ENCODE data around the gene DNAAF1.
"Not testable (repeated sequence)": the region's sequence is repeated elsewhere in the genome, so short reads cannot be mapped to it uniquely, and the experiment has no call there.

Gene DNAAF1

DNA sequence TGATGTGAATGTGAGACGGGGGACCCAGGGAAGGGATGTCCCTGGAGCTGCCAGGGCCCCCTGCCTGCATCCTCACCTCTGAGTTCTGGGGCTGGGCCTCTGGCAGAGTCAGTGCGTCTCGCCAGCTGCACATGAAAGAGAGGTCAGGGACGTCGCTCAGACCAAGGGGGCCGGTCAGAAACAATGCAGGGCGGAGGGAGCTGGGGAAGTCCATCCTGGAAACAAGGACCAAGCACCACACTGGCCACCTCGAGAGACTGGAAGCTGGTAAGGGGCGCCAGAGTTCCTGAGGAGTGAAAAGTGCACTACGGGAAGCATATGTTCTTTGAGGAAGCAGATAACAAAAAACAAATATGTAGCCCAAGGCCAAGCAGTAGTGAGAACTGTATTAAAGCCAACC lies 39.7 kb downstream of the DNAAF1 start:
- no peak for DNase-seq (ENCODE audit: low read depth)

DNA sequence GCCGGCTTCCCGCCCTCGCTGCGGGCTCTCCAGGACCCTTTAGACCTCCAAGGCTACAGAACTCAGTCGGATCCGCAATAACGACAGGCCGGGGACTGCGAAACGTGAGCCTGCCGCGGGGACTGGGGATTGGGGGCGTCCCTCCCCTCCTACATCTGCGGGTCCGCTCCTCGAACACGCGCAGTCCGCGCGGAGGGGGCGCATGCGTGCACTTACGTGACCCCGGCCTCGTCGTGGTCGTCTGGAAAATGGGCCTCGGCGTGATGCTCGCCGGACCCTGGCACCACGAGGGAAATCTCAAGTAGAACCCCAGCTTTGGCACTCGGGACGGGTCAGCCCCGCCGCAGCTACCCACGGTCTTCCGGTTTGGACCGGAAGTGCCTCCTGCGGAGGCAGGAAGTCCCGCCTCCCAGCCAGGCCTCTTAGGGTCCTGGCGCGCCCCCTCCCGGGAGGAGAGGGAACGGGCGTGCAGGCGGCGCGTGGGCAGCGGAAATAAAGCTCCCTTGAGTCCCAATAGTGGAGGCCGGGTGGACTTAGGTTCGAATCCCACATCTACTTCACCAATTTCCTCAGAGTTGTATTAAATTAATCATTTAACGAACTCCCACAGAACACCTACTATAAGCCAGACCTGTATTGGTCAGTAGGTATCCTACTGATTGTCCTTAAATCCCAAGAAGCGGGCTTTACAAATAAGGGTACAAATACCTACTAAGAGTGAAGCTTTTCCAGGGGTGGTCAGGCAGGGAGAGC lies 41.8 kb downstream of the DNAAF1 start, which contains the start of gene TAF1C:
TAF1C (minus strand) TSS at position 373 of the 753 bp plus-strand sequence. CDS start 2,069 bp downstream, outside the sequence.
- DNase-seq (ENCODE audit: low read depth), result peak; percentile 53

DNA sequence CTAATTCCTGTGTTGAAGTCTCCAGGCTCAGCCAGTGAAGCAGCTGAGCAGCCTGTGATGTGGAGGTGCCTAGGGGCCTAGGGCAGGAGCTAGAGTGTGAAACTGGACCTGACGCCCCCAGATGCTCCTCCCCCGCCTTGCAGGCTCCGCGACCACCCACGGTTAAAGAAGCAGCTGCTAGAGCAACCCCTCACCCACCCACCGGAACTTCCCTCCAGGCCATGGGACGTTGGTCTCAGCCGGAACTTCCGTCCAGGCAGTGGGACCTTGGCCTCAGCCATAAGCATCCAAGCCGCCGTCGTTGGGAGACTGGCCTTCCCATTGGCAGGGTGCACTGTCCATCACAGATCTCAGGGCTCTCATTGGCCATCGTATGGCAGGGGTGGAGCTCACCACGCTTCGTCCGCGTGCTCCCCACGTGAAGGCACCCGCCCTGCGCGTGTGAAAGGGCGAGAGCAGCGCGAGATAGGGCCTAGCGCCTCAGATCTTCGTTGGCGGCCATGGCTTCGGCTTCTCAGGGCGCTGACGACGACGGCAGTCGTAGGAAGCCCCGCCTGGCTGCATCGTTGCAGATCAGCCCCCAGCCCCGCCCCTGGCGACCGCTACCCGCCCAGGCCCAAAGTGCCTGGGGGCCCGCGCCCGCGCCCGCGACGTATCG lies 45.8 kb downstream of the DNAAF1 start, which contains the start of gene ADAD2:
ADAD2 (plus strand) TSS at position 427 of the 658 bp plus-strand sequence; CDS start at position 501, 74 bp downstream.
- no peak for DNase-seq (ENCODE audit: low read depth)

DNA sequence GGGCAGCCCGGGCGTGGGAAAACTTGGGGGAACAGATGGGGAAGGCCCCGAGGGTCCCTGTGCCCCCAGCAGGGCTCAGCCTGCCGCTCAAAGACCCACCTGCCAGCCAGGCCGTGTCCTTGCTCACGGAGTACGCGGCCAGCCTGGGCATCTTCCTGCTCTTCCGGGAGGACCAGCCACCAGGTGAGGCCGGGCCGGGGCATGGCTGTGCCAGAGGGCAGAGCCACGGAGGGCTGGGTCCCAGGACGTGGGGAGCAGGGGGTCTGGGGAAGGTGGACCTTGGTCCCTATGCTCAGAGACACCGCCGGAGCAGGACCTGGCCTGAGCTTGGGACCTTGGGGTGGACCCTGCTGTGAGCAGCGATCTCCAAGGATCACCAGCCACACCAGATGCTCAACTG lies 46.4 kb downstream of the DNAAF1 start:
- DNase-seq (ENCODE audit: low read depth), result no peak

DNA sequence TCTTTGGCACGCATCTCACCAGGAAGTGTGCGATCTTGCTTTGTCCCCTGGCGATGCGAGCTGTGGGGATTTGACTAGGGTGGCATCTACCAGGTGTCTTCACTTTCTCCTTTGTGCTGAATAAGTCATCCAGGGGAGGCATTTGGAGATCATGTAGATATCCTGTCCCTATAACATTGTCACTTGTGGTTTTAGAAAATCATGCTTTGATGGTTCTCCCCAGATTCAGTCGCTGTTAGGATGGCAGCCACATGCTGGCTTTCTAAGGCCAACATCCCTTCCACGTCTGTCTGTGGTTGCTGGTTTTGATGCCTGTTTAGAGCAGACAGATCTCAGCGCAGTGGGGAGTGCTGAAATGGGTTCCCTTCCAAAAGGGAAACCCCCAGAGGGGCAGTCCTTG lies 48.4 kb downstream of the DNAAF1 start:
- DNase-seq (ENCODE audit: low read depth), result no peak

DNA sequence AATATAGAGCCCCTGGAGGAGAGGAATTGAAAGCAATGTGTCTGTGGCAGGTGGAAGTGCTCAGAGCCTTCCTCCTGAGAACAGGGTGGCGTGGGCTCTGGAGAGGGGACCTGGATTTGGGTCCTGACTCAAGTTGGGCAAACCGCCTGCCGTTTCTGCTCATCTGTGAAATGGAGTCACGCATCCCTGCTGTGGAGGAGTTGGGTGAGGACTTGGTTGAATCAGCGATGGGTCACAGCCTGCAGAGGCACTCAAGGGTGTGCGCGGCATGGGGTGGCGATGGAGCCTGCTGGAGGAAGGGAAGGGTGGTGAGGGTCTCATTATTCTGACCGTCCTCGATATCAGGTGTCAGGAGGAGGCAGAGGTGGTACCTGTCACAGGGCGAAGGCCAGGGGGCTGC lies 48.9 kb downstream of the DNAAF1 start:
- no peak for DNase-seq (ENCODE audit: low read depth)

DNA sequence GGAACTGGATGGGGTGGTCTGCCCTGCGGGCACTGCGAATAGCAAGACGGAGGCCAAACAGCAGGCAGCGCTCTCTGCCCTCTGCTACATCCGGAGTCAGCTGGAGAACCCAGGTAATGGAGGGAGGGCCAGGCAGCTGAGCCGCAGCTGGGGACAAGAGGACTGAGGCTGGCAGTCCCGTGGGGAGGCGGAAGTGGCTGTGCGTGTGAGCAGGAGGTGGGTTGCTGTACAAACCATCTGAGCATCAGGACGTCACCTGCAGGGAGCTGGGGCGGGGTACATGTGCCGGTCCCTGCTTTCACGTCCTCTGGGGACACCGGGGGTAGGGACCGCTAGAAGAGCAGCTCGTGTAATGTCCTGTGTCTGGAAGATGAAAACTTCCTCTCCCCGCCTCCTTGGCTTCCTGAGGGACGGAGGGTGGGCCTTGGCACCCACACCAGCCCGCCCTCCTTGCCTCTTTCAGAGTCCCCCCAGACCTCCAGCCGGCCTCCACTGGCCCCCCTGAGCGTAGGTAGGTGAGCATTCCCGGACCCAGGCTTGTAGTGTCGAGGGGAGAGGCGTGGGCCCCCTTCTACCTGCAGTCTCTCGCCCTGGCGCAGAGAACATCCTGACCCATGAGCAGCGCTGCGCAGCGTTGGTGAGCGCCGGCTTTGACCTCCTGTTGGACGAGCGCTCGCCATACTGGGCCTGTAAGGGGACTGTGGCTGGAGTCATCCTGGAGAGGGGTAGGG lies 49.5 kb downstream of the DNAAF1 start:
- DNase-seq (ENCODE audit: low read depth), result no peak

DNA sequence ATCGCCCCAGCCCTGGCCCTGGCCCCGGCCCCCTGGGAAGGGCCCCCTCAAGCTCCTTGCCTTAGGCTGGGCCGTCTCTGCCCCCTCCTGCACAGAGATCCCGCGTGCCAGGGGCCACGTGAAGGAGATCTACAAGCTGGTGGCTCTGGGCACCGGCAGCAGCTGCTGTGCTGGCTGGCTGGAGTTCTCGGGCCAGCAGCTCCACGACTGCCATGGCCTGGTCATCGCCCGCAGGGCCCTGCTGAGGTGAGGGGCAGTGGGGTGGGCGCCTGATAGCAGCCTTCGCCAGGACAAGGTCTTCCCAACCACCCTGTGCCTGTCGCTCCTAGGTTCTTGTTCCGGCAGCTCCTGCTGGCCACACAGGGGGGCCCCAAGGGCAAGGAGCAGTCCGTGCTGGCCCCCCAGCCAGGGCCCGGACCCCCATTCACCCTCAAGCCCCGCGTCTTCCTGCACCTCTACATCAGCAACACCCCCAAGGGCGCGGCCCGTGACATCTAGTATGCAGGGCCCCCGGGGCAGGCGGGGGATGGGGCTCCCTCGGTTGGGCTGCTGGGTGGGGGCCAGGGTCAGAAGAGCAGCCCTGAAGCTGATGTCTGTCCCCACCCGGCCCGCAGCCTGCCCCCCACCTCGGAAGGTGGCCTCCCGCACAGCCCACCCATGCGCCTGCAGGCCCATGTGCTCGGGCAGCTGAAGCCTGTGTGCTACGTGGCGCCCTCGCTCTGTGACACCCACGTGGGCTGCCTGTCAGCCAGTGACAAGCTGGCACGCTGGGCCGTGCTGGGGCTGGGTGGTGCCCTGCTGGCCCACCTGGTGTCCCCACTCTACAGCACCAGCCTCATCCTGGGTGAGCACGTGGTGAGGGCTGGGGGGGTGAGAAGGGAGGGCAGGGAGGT lies 50.3 kb downstream of the DNAAF1 start:
- no peak for DNase-seq (ENCODE audit: low read depth)

DNA sequence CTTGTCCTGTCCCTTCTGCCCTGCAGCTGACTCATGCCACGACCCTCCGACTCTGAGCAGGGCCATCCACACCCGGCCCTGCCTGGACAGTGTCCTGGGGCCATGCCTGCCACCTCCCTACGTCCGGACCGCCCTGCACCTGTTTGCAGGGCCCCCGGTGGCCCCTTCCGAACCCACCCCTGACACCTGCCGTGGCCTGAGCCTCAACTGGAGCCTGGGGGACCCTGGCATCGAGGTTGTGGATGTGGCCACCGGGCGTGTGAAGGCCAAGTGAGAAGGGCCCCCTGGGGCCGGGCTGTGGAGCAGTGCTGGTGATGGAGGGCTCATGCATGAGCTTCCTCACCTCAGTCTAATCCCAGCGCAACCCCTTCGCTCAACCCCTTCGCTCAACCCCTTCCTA lies 51.0 kb downstream of the DNAAF1 start:
- DNase-seq (ENCODE audit: low read depth), result no peak

DNA sequence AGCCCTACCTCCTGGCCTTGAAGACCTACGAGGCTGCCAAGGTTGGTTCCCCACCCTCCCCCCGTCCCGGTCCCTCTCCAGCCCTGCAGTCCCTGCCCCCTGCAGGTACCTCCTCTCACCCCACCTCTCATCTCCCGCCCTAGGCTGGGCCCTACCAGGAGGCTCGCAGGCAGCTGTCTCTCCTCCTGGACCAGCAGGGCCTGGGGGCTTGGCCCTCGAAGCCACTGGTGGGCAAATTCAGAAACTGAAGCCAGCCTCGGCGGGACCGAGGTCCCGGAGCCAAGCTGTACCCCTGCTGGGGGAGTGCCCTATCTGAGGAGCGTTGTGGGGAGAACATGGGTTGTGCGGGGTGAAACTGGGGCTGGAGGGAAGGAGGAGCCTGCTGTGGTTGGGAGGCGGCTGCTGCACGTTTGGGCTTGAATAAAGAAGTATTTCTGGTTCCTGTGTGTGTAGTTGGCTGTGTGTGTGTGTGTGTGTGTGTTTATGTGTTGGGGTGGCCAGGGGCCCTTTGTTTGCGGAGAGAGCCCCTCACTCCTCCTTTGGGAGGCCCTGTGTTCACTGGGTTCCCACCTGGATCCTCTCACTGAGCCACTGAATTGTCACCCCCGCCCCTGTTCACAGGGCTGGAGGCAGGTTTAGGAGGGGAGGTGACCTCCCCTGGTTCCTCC lies 51.8 kb downstream of the DNAAF1 start:
- no peak for DNase-seq (ENCODE audit: low read depth)

DNA sequence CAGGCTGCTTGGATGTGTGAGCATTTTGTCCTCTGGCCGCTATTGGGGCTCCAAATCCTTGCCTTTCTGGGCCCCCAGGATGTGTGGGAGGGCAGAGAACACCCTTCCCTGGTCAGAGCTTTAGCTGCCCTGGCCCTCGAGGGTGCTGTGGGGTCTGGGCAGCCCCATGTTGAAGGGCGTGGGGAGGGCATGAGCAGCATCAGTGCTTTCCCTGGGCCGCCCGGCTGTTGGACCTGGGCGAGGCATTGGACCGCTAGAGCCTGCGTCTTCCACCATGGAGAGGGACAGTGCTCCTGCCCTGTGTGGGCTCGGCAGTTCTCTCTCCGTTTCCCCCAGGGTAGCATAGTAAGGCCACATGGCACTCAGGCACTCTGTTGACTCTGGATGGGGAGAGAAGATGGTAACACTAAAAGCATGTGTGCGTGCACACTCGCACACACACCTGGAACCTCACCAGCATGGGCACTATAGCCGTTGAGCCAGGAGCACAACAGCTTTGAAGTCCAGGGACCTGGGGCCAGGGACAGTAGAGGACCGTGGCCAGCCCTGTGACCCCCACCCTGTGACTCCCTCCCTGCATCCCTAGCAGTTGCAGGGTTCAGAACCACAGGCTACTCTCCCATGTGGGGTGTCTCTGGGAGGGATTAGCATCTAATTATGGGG lies 52.5 kb downstream of the DNAAF1 start:
- DNase-seq (ENCODE audit: low read depth), result no peak

DNA sequence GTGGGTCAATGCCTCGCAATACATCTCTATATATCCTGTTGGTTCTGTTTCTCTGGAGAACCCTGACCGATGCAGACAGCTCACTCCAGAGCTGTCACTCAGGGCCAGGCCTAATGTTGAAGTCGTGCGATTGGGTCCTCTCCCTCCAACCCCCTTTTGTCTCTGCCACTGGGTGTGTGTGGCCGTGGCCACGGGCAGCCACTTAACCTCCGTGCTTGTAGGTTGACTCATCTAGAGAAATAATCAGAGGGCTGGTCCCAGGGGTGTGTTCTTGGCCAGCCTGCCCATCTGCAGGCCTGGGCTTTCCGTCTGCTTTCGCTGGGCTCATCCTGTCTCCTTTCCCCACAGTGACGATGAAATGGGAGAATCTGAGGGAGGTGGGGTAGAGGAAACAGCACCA lies 53.3 kb downstream of the DNAAF1 start:
- DNase-seq (ENCODE audit: low read depth), result no peak

DNA sequence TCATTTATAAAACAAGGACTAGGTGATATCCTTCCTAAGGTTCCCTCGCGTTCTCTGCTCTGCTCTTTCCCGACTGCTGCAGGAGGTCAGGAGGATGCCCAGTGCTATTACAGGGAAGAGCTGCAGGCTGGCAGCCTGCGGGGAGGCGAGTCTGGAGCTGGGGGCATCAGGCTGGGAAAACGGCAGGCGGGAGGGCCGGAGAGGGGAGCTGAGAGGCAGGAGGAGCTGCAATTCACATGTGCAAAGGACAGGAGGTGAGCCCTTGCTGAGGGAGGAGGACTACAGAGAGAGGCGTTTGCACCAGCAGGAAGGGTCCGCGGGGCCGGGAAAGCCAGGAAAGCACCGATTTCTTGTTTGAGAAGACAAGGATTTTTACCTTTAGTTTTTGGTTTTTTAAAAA lies 54.0 kb downstream of the DNAAF1 start:
- DNase-seq (ENCODE audit: low read depth), result no peak

DNA sequence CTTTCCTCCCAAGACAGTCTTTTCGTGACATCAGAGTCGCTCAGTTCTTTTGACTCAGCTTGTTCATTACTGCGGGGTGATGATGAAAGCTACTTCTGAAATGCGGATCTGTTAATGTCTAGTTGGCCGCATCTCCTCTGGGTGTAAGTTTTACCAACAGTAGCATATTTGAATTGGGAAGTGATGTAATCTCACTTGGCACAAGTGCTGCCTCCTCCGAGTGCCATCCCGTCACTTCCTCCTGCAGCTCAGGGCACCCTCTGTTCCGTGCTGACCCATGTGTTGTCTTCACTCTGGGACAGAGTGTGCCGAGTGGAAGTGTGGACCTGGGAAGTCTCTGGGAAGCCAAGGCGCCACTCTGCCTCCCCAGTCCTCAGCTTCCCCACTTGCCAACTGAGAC lies 54.8 kb downstream of the DNAAF1 start:
- no peak for DNase-seq (ENCODE audit: low read depth)

DNA sequence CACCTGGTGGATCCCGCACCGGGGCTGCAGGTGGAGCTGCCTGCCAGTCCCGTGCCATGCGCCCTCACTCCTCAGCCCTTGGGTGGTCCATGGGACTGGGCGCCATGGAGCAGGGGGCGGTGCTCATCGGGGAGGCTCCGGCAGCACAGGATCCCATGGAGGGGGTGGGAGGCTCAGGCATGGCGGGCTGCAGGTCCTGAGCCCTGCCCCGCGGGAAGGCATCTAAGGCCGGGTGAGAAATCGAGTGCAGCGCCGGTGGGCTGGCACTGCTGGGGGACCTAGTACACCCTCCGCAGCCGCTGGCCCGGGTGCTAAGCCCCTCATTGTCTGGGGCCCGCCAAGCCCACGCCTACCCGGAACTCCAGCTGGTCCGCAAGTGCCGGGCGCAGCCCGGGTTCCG lies 59.4 kb downstream of the DNAAF1 start:
- not testable (repeated sequence) for DNase-seq (ENCODE audit: low read depth)

DNA sequence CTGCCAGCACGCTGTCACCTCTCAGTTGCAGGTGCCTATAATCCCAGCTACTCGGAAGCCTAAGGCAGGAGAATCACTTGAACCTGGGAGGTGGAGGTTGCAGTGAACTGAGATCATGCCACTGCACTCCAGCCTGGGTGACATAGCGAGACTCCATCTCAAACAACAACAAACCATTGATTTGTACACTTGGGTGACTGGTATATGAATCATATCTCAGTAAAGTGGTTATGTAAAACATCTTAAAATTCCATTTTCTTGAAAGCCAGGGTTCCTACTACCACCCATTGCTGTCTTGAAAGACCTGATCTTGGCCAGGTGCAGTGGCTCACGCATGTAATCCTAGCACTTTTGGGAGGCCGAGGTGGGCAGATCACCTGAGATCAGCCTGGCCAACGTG lies 60.0 kb downstream of the DNAAF1 start:
- DNase-seq (ENCODE audit: low read depth), result not testable (repeated sequence)

DNA sequence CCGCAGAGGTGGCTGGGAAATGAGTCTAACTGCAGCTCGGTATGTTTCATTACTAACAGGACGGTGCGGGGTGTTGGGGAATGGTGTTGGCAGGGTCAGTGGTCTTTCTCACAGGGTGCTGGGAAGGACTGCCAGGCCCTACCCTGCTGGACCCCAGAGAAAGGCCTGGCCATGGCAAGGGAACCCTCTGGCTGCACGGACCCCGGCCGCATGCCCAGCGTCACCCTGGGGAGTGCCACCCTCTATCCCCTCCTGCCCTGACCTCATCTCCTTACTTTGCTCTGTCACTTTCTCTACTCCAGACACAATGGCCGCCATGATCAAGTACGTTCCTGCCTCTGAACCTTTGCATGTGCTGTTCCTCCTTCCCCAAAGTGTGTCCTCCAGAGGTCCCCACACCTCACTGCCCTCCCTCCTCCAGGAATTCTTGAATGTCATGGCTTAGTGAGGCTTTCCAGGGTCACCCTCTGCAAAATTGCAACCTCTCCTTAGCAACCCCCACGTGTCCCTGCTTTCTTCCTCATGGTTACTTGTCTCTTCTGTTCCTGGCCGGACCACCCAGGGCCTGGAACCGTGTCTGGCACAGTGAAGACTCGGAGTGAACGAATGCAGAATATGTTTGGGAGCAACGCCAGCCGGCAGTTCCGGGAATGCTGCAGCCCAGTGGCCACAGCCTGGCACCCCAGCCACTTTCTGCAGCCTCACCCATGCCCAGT lies 61.0 kb downstream of the DNAAF1 start:
- no peak for DNase-seq (ENCODE audit: low read depth)

DNA sequence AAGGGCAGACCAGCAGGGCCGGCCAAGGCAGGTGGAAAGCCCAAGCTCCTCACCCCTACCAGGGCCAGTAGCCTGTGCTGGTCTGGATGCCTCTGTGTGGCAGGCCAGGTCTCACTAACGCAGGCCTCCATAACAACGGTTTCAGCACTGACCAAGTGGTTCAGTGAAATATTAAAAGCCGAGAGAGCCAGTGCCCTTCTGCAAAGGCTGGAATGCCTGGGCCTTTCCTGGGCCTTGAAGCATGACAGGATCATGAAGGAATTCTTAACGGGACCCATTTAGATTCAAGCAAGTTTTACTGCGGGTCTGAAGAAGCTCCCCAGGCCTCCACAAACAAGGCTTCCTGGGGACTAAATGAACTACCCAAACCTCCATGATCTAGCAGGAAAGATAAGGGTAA lies 62.1 kb downstream of the DNAAF1 start:
- DNase-seq (ENCODE audit: low read depth), result no peak

DNA sequence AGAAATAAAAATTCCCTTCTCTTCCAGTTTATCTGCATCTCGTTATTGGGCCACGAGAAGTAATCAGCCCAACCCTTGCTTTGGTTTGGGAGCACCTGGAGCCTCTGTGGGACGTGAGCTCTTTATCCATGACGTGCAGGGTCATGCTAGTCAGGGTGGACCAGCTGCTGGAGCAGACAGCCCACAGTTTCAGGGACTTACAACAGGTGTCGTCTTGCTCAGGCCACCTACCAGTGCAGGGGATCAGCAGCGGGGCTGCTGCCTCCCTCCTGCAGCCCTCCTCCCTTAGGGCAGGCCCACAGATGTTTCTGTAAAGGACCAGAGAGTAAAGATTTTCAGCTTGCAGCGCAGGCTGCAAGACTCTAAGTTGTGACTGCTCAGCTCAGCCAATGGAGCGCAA lies 62.8 kb downstream of the DNAAF1 start:
- DNase-seq (ENCODE audit: low read depth), result no peak

DNA sequence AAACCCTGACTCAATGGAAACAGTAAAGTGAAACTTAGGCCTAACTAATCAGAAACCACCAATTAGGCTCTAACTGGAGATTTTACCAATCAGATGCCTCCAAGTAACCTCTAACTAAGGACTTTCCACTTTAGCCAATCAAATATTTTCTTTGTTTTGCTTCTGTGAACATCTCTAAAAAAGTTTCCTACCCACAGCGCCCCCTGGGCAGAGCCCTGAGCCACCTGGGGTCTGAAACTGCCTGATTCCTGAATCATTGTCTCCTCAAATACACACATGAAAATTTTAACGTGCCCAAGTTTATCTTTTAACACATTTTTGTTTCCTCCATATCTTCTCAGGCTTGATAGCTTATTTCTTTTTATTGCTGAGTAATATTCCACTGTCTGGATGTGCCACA lies 64.9 kb downstream of the DNAAF1 start:
- DNase-seq (ENCODE audit: low read depth), result no peak

Measured in HS-5 (cell line).